KMS-11 (cell line): Measurements from ENCODE around the gene KCNQ1.

Experiments
- H2AFZ ChIP-seq: fragments of 200-600 bp; sonication (generic); 2 replicates; pipeline ENCODE4 v1.6.1; 2016; ENCODE audit warnings: antibody characterized with exemption, mixed run types, low read depth
- H3K27ac ChIP-seq: fragments of 200-600 bp; sonication (generic); 2 replicates; pipeline ENCODE4 v1.6.1; 2016; ENCODE audit warnings: mild to moderate bottlenecking, mixed run types
- H3K27me3 ChIP-seq: fragments of 200-600 bp; sonication (generic); 2 replicates; pipeline ENCODE4 v1.6.1; 2017; ENCODE audit warnings: mild to moderate bottlenecking, low read depth, mixed run types, moderate library complexity; ENCODE audit not compliant: insufficient read depth
- H3K36me3 ChIP-seq: fragments of 200-600 bp; sonication (generic); 2 replicates; pipeline ENCODE4 v1.6.1; 2017; ENCODE audit warnings: mild to moderate bottlenecking, mixed run types; ENCODE audit not compliant: insufficient read depth
- H3K4me1 ChIP-seq: fragments of 200-600 bp; sonication (generic); 2 replicates; pipeline ENCODE4 v1.6.1; 2016; ENCODE audit warnings: mild to moderate bottlenecking, low read depth, mixed run types; ENCODE audit not compliant: poor library complexity, severe bottlenecking
- H3K4me2 ChIP-seq: fragments of 200-600 bp; sonication (generic); 2 replicates; pipeline ENCODE4 v1.7.0; 2016; ENCODE audit warnings: mild to moderate bottlenecking, mixed run types
- H3K4me3 ChIP-seq: fragments of 200-600 bp; sonication (generic); IDR thresholded peaks from 2 replicates; pipeline ENCODE4 v1.6.1; 2017; ENCODE audit warnings: low read depth, low read length, mixed read lengths; ENCODE audit not compliant: insufficient read depth
- H3K79me2 ChIP-seq: fragments of 200-600 bp; sonication (generic); 2 replicates; pipeline ENCODE4 v1.6.1; 2016; ENCODE audit warnings: low read depth, mixed run types; ENCODE audit not compliant: insufficient read depth
- H3K9ac ChIP-seq: fragments of 200-600 bp; sonication (generic); 2 replicates; pipeline ENCODE4 v1.6.1; 2016; ENCODE audit warnings: mild to moderate bottlenecking, mixed run types
- H4K20me1 ChIP-seq: fragments of 200-600 bp; sonication (generic); 2 replicates; pipeline ENCODE4 v1.6.1; 2016; ENCODE audit warnings: mild to moderate bottlenecking, mixed run types; ENCODE audit not compliant: insufficient read depth
- TF ChIP-seq, protein P1 (sequence below): fragments of 200-600 bp; sonication (generic); conservative IDR thresholded peaks from 2 replicates; pipeline ENCODE4 v1.6.1; 2017; ENCODE audit warnings: low read depth, mild to moderate bottlenecking, antibody characterized with exemption, low read length, moderate library complexity, mixed read lengths

Gene KCNQ1

GRCh38 chr11:2732261-2732939 is 287.6 kb downstream of the KCNQ1 start:
- H3K36me3 ChIP-seq = no peaks in the 10 kb centered on the region
- no peaks in the 10 kb centered on the region for H3K79me2 ChIP-seq
- no peaks in the 10 kb centered on the region for H4K20me1 ChIP-seq
- TF ChIP-seq, protein P1, sequence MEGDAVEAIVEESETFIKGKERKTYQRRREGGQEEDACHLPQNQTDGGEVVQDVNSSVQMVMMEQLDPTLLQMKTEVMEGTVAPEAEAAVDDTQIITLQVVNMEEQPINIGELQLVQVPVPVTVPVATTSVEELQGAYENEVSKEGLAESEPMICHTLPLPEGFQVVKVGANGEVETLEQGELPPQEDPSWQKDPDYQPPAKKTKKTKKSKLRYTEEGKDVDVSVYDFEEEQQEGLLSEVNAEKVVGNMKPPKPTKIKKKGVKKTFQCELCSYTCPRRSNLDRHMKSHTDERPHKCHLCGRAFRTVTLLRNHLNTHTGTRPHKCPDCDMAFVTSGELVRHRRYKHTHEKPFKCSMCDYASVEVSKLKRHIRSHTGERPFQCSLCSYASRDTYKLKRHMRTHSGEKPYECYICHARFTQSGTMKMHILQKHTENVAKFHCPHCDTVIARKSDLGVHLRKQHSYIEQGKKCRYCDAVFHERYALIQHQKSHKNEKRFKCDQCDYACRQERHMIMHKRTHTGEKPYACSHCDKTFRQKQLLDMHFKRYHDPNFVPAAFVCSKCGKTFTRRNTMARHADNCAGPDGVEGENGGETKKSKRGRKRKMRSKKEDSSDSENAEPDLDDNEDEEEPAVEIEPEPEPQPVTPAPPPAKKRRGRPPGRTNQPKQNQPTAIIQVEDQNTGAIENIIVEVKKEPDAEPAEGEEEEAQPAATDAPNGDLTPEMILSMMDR = no peak
- H2AFZ ChIP-seq = no peak overlapping the region
- H3K4me2 ChIP-seq = no peak overlapping the region
- H3K9ac ChIP-seq = no peak overlapping the region
- no peaks in the 10 kb centered on the region for H3K4me1 ChIP-seq
- no peak overlapping the region for H3K4me3 ChIP-seq
- H3K27ac ChIP-seq = no peak overlapping the region
- no peaks in the 10 kb centered on the region for H3K27me3 ChIP-seq

DNA sequence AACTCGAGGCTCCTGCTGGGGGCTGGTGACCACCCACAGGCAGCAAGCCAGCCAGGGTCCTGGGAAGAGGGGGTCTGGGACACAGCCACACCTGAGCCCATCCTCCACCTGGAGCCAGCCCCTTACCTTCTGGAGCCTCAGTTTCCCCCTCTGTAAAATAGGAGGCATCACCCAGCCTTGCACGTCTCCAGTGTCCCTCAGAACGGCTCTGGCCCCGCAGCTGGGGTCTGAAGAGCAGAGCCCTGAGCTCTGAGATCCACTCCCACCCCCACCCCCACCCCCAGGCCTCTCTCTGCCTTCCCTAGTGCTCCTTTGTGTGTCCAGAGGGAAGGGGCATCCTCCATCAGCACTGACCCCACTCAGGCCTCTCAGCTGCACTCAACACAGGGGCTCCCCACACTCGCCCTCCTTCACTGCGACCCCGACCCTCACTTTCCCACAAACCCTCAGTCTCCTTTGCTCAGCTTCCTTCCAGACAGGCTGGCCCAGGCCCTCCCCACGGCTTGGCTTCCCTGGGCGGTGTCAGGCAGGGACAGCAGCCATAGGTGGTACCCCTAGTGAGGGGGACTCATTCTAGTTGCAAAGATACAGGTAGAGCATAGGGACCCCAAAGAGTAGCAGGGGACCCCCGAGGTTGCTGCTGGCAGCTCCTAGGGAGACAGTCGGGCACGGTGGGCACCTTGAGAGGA is 288.3 kb downstream of the KCNQ1 start:
- Histone ChIP-seq H3K4me2 (no peak overlapping the region), H2AFZ (no peak overlapping the region), H3K4me1 (no peaks in the 10 kb centered on the region)

GRCh38 chr11:2734181-2735052 is 289.6 kb downstream of the KCNQ1 start:
- TF ChIP-seq, protein P1 = no peak
- no peak overlapping the region for H2AFZ ChIP-seq
- H4K20me1 ChIP-seq = no peaks in the 10 kb centered on the region
- H3K4me2 ChIP-seq = no peak overlapping the region
- no peaks in the 10 kb centered on the region for H3K79me2 ChIP-seq
- no peaks in the 10 kb centered on the region for H3K36me3 ChIP-seq
- H3K4me1 ChIP-seq = no peaks in the 10 kb centered on the region
- no peak overlapping the region for H3K27ac ChIP-seq
- no peak overlapping the region for H3K4me3 ChIP-seq
- H3K9ac ChIP-seq = no peak overlapping the region
- H3K27me3 ChIP-seq = no peaks in the 10 kb centered on the region

More for the DNA sequence above, 288.3 kb downstream of the KCNQ1 start:
- H4K20me1 ChIP-seq = no peaks in the 10 kb centered on the region
- H3K27ac ChIP-seq = no peak overlapping the region
- H3K4me3 ChIP-seq = no peak overlapping the region
- TF ChIP-seq, protein P1 = no peak
- no peaks in the 10 kb centered on the region for H3K79me2 ChIP-seq
- H3K27me3 ChIP-seq = no peaks in the 10 kb centered on the region
- H3K36me3 ChIP-seq = no peaks in the 10 kb centered on the region
- H3K9ac ChIP-seq = no peak overlapping the region

DNA sequence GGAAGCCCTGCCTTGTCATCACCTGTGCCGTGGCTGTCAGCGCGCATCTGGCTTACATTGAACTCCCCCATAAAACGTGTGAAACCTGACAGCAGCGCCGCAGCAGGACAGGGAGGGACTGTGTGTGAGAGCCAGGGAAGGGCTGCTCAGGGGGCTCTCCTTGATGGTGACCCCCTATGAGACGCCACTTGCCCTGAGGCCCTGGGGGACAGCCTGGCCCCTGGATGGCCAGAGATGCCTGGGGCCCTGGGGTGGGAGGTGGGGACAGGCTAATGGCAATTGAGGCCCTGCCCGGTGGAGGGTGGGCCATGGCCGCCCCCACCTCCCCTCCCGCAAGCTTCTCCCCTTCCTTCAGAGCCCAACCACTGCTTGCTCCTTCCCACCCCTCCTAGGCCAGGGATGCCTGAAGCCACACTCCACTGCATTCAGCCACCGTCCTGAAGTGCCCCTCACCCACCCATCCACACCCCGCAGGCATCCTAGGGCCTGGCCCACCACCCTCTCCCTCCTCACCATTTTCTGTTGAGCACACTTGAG is 290.3 kb downstream of the KCNQ1 start:
- no peaks in the 10 kb centered on the region for H3K79me2 ChIP-seq

More for the DNA sequence above, 290.3 kb downstream of the KCNQ1 start:
- Histone ChIP-seq H4K20me1 (no peaks in the 10 kb centered on the region), H3K27me3 (no peaks in the 10 kb centered on the region), H2AFZ (no peak overlapping the region), H3K4me1 (no peaks in the 10 kb centered on the region), H3K4me3 (no peak overlapping the region), H3K27ac (no peak overlapping the region), H3K4me2 (no peak overlapping the region), H3K9ac (no peak overlapping the region), H3K36me3 (no peaks in the 10 kb centered on the region)
- TF ChIP-seq, protein P1 = no peak
